ENCODE measurements around the gene NFX1. TPM values are rescaled to one million over a fixed set of nuclear protein-coding genes. Genes with fewer than 3 reads are reported as not detected.
A peak's percentile ranks its signal among the peaks of the same experiment; 100 is the strongest.

NFX1 gene
- total and polyA plus RNA-seq, 12 donors, result 17.5 to 44.4 (median 31.2) TPM

- TF ChIP-seq CTCF (IDR thresholded peaks at IDR 0.05) (no peak), POLR2A (IDR thresholded peaks at IDR 0.05) (no peak)
- no peak overlapping the region for H3K27ac ChIP-seq
- 78 to 88% (median 83%) methylated on average over 6 of the region's 6 CpGs for WGBS, 4 donors
- no peaks in the 10 kb centered on the region for H3K27me3 ChIP-seq
- no peak overlapping the region for H3K4me3 ChIP-seq
- no peaks in the 10 kb centered on the region for H3K9me3 ChIP-seq (replicated peaks in 1 of 3)
- intact Hi-C loops (cut with DNase I), result no loop called here
- peak in 1 of 7 donors; percentile 34 for DNase-seq
- no peaks in the 10 kb centered on the region for H3K4me1 ChIP-seq (replicated peaks in 1 of 2)
- peaks cover 0 to 17% of the 10 kb centered on the region in 2 donors for H3K36me3 ChIP-seq (replicated peaks in 1 of 2)
These were observed 41.1 kb upstream of the NFX1 start for GRCh38 chr9:33249087-33249658.

- intact Hi-C loops (cut with DNase I), result no loop called here
- Histone ChIP-seq H3K9me3 (replicated peaks in 1 of 3) (no peaks in the 10 kb centered on the region), H3K4me1 (replicated peaks in 1 of 2) (no peaks in the 10 kb centered on the region), H3K4me3 (no peak overlapping the region), H3K36me3 (replicated peaks in 1 of 2) (peaks cover 0 to 25% of the 10 kb centered on the region in 2 donors), H3K27ac (no peak overlapping the region), H3K27me3 (no peaks in the 10 kb centered on the region)
- DNase-seq, result no peak
- TF ChIP-seq POLR2A (IDR thresholded peaks at IDR 0.05) (no peak), CTCF (IDR thresholded peaks at IDR 0.05) (no peak)
- 90 to 100% (median 94%) methylated on average over 2 of the region's 2 CpGs for WGBS, 4 donors
These were observed 40.3 kb upstream of the NFX1 start for GRCh38 chr9:33249983-33250382.

- intact Hi-C loops (cut with DNase I), result no loop called here
- peaks cover 0 to 31% of the 10 kb centered on the region in 2 donors for H3K36me3 ChIP-seq (replicated peaks in 1 of 2)
These were observed 39.8 kb upstream of the NFX1 start for GRCh38 chr9:33250458-33250995.

GRCh38 chr9:33254211-33254610 lies 36.1 kb upstream of the NFX1 start:
- no peak for TF ChIP-seq POLR2A (IDR thresholded peaks at IDR 0.05)
- no peak for TF ChIP-seq CTCF (IDR thresholded peaks at IDR 0.05)
- Histone ChIP-seq H3K4me1 (replicated peaks in 1 of 2) (no peaks in the 10 kb centered on the region), H3K27ac (no peak overlapping the region), H3K9me3 (replicated peaks in 1 of 3) (no peaks in the 10 kb centered on the region), H3K27me3 (no peaks in the 10 kb centered on the region), H3K4me3 (no peak overlapping the region), H3K36me3 (replicated peaks in 1 of 2) (peaks cover 0 to 67% of the 10 kb centered on the region in 2 donors)
- intact Hi-C loops (cut with DNase I), result no loop called here
- WGBS, 4 donors, result 88 to 97% (median 97%) methylated on average over 4 of the region's 4 CpGs
- DNase-seq, result peak in 1 of 7 donors; percentile 42

More at GRCh38 chr9:33250458-33250995, 39.8 kb upstream of the NFX1 start:
- Histone ChIP-seq H3K9me3 (replicated peaks in 1 of 3) (no peaks in the 10 kb centered on the region), H3K4me3 (no peak overlapping the region), H3K27ac (no peak overlapping the region), H3K27me3 (no peaks in the 10 kb centered on the region), H3K4me1 (replicated peaks in 1 of 2) (no peaks in the 10 kb centered on the region)
- peak in 5 of 7 donors; percentile 22 to 55 (median 45) for DNase-seq
- WGBS, 4 donors, result 41 to 79% (median 56%) methylated on average over 1 of the region's 1 CpG
- no peak for TF ChIP-seq CTCF (IDR thresholded peaks at IDR 0.05)
- no peak for TF ChIP-seq POLR2A (IDR thresholded peaks at IDR 0.05)
